GM19452 (cell line): ENCODE measurements around the gene OPN4.
A peak's percentile ranks its signal among the peaks of the same experiment; 100 is the strongest.

Experiments used
- ATAC-seq: cut with Tn5 transposase; IDR thresholded peaks from one replicate; pipeline ENCODE4 v1.9.1; 2021; ENCODE audit not compliant: unreplicated experiment

The OPN4 gene

DNA sequence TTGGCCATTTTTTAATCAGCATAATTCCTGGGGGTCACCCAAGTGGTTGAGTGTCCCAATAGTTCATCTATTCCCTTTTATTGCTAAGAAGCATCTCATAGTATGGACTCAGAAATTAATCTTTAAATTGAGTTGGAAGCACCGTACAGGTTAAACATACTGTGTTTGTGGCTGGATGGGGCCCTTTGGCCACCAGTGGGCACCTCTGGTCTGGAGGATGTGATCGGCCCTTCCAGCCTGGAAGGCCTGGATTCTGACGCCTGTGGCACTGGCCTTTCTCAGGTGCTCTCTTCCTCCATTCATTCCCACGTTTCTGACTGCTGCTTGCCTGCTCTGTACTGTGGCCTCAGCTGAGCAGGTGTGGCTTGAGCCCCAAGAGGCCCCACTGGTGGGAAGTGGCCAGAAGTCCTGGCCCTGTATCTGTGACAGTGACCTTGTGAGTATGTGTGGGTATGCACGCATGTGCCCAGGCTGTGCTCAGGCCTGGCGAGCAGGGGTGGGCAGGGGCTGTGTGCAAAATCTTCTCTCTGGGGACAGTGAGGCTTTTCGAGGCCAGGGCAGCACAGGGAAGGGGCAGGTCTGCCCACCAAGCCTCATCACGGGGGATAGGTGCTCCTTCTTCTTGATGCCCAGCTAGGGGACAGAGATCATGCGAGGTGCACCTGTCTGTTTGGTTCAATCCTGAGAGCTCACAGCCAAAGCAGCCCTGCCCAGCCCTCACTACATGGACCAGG, 44.0 kb downstream of the OPN4 start:
- ATAC-seq: no peak

DNA sequence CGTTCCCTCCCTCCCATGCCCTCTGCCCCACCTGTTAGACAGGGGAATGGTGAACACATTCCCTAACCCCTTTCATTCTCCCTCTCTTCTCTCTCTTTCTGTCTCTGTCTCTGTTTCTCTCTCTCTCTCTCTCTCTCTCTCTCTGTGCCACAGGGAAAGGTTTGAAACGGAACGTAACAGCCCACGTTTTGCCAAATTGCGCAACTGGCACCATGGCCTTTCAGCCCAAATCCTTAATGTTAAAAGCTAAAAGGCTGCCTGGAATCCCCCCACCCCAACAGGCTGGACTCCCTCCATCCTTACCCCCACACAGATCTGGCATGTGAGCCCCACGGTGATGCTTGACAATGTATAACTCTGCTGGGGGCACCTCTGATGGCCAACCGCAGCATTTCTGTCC, 44.8 kb downstream of the OPN4 start:
- ATAC-seq: no peak

DNA sequence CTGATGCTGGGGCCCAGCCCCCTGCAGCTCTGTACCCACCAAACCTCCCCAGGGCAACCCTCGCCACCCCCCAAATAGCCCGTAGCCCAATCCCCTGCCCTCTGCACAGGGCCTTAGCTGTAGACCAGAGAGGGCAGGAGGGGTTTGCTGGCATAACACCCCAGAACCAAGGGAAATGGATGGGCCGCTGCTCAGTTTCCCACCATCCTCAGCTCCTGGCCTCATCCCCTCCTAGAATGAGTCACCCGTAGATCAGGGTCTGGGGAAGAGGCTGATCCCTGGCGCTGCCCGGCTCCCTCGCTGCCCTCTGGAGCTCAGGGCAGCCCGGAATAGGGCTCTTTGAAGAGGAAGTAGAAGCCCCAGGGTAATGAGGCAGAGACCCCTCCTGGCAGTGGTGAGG, 45.2 kb downstream of the OPN4 start:
- no peak for ATAC-seq

DNA sequence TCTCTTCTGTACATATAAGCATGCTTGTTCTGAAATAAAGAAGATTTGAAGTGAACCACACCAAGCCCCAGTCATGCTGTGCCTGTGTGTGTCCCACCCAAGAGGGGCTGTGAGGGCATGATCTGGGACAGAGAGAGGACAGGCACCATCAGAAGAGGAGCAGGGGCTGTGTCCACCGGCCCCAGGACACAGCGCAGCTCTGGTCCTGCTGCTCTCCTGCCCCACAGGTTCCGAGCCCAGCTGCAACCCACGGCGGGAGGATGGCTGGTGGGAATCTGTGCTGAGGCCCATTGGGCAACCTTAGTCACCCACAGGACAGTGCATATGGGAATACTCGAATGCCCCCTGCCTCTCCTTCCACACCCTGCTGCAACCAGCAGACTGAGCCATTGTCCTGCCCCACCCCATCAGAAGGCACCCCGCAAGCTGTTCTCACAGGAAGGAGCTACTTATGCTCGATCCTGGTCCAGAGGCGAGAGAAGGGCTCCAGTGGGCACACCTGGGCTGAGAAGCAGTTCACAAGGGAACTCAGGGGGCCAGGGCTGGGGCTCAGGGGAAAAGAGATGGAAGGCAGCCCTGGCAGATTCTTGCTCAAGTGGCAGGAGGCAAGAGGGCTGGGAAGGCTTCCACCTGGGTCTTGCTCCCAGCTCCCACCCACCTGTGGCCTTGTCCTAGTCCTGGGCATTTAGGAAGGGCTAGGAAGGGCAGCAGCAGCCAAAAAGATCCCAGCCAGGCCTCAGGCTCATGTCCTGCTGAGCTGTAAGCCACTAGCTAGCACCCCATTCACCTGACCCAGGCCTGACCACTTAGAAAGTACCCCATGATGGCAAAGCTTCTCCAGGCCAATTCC, 45.9 kb downstream of the OPN4 start:
- ATAC-seq: no peak

DNA sequence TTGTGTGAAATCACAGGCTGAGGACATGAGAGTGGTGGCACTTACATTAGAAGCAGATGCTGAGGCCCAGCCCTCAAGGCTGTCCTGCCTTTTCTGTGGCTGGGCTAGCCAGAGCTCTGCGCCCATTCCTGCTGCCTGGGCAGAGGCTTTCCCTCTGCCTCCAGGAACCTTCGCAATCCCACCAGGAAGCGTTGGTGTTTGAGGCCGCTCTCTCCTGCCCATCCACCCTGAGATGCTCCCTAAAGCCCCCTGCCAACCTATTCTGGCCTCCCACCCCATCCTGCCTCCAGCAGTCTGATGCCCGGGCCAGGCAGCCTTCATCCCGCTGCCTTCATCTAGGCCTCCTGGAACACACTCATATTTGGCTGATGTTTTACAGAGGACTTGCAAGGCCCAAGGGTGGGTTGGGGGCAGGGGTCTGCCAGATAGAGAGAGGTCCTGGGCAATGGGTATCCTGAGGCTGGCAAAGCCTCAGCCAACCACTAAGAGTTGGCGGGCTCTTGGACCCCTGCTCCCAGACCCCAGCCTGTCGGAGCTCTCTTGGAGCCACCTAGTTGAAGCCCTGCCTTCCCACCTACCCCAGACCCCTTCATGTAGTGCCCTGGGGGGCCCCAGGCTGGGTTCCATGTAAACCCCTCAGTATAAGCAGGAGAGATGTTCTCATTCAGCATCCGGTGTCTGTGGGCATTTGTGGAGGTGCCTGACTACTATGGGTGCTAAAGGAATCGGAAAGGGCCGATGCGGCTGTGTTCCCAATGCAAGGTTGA, 46.7 kb downstream of the OPN4 start:
- no peak for ATAC-seq

DNA sequence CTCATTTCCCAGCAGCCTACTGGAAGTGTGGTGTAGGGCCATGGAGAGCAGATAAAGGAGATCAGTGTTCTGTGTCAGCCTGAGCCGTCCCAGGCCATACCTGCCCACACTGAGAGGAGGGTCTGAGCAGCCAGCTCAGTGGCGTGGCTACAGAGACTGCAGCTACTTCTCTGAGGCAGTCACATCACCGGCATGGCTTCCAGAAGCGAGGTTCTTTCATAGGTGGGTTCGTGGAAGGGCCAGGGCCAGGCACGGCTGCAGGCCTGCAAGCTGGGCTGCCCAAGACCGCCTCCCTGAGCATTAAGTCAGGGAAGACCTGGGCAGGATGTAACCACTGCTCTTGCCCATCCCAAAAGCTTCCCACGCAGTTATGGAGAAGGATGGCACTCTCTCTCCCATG, 48.8 kb downstream of the OPN4 start:
- ATAC-seq: no peak

DNA sequence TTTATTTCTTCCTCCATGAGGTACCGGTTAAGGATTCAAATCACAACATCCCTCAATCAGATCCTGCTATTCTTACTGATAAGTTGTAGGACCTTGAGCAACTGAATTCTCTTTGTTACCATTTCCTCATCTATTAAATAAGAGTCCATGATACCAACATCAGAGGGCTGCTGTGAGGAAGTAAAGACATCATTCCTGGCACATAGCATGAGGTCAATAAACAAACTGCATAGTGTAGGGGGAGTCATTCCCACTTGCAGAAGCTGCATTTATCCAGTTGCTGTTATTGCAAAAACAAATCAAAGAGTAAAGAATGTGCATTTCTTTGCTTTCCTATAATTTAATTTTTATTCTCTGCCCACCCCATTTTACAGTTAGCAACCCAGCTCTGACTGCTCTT, 50.8 kb downstream of the OPN4 start:
- ATAC-seq: no peak

DNA sequence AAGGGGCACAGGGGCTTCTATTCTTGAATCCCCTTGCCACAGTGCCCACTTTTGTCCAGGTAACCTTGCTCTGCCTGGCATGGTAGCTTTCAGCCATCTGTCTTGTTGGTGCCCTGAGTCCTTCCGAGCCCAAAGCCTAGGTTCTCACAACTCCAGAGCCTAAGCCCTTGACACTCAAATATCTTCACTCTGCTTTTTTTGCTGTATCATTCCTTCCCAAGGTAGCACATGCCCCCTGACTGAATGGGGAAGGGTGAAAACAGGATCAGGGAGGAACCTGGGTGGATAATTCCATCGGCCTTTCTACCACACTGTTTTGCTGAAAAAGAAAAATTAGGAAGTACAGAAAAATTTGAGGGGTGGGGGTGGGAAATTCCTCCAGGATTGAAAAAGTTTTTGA, 51.6 kb downstream of the OPN4 start:
- no peak for ATAC-seq

DNA sequence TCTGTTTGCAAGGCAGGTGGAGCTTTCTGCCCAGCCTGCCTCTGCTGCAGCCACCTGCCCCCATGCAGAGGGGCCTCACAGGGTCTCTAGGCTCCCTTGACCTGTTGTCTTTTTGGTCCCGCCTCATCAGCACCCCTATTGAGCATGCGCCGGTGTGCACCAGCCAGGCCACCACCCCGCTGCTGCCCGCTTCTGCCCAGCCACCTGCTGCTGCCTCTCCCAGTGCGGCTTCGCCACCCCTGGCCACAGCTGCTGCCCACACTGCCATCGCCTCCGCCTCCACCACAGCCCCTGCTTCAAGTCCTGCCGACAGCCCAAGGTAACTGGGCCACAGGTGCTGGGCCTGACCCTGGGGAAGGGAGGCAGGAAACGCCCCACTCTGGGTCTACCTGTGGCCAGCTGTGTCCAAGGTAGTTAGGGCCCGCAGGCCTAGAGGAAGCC, 52.1 kb downstream of the OPN4 start:
- no peak for ATAC-seq

DNA sequence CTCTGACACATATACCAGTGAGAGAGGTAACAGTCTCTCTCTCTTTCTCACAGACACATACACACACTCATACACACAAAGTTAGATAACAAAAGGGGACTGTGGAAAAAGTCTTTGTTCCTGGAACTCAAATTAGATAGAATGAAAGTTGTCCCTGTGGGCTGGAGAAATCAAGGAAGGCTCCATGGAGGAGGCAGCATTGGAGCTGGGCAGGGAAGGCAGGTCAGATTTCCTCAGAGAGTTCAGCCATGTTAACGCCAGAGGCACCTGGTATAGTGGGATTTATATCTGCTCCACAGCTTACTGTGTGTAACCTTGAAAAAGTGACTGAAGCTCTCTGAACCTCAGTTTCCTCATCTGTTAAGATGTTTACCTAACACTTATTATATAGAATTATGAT, 52.6 kb downstream of the OPN4 start:
- no peak for ATAC-seq

DNA sequence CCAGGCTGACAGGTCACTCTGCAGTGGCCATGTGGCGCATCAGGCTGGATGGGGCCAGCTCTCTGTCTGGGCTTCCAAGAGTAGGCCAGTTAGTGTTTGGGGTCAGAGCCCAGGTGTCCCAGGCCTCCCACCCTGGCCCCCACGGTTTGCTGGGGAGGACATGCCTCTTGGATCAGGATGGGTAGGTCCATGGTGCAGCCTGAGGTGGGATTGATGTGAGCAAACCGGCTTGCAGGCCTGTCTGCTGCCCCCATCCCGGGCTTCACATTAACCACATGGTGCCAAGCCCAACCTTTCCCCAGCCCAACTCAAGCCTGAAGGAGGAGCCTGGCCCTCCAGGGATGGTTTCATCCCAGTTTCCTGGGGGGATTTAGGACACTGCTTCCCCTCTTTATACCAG, 53.2 kb downstream of the OPN4 start:
- no peak for ATAC-seq

DNA sequence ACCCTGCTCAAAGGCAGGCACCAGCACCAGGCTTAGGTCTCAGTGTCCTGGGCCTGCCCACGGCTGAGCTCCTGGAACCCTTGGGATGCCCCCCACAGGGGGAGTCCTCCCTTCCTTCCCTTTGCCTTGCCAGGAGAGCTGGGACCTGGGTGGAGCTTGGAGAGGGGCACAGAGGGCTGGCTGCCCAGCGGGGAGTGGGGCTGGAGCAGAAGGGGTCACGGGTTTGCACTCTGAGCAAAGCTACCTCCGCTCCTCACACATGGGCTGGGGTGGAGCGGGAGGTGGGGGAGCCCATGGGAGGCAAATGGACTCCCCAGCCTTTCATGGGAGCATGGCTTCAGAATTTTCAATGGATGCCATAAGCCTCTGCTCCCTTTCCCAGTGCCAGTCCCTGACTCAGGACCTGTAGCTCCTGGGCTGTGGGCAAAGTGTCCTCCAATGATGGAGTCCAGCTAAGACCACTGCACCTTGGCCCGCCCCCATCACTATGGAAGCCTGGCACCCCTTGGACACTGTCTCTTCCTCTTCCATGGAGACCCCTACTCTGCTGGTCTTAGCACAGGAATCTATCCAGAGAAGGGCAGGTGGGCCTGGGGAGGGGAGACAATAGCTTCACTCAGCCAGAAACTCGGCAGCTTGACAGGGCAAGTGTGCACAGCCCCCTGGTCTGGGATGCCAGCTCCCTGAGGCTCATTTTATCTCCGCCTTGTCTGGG, 53.9 kb downstream of the OPN4 start:
- ATAC-seq: no peak

DNA sequence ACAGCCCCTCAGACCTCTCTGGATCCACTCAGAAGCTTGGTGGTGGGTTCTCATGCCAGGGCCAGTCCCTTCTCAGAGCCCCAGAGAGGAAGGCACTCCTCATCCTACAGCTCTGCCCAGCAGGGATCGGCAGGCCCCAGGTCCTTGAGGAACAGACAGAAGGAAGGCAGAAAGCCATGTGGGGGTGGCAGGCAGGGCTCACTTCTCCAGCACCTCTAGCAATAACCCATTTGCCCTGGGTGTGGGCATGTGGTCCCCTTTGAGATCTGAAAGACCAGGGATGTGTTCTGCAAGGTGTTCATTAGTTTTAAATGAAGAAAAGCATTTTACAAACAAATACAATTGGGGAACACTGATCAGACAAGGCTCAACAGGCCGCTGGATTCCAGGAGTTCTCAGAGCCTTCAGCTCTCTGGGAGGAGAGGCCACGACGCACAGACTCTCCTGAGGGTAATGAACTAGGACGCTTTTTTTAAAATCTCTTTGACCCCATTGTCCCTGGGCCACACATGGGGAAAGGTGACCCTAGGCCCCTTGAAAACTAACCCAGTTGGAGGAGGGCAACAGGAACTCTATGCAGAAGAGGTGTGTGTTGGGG, 54.5 kb downstream of the OPN4 start:
- no peak for ATAC-seq

DNA sequence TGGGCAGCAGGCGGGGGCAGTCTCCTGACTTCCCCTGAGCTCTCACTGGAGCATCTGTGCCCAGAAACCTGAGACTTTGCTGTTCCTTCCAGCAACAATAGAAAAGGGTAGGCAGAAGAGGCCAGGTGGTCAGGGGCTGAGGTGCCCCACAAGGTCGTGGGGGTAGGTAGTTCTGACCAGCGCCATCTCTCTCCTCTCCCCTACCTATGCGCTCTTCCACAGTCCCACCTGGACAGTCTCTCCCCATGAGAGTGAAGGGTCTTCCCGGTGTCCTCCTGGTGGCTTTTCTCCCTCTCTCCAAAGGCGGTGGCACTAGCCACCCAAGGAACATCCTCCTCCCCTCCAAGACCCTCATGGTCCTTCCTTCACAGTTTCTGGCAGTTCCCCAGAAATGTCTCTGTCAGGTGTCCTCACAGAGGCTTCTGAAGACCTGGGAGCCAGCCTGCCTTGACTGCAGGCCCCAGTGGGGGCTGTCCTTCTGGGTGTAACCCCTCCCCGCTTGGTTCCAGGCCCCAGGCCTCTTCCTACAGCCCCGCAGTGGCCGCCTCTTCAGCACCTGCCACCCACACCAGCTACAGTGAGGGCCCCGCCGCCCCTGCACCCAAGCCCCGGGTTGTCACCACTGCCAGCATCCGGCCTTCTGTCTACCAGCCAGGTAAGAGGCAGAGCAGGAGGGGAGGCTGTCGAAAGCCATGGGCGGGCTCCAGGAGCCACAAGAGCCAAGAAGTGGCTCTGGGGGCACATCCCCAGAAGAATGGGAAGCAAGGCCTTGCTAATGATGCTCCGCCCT, 55.2 kb downstream of the OPN4 start:
- no peak for ATAC-seq

DNA sequence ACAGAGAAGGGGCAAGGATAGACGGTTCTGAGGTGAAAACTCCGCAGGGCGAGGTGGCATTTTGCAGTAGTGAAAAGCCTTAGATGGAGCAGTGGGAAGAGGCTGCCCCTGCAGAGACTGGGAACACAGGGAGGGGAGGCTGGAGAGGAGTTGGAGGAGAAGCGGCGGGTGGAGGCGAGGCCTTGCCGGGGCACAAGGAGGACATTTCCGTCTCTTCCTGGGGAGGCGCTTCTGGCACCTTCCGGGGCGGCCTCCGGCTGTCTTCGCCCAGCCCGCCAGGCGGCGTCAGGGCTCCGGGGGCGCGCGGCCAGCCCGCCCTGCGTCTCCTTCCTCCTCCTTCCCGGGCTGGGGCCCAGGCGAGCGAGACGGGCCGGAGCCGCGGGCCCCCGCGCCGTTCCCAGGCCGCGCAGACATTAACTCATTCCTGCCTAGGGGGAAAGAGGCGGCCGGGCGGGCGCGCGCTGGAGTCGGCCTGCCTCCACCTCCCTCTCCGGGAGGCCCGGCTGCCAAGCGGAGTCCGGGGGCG, 56.7 kb downstream of the OPN4 start:
- peak; percentile 87 for ATAC-seq

DNA sequence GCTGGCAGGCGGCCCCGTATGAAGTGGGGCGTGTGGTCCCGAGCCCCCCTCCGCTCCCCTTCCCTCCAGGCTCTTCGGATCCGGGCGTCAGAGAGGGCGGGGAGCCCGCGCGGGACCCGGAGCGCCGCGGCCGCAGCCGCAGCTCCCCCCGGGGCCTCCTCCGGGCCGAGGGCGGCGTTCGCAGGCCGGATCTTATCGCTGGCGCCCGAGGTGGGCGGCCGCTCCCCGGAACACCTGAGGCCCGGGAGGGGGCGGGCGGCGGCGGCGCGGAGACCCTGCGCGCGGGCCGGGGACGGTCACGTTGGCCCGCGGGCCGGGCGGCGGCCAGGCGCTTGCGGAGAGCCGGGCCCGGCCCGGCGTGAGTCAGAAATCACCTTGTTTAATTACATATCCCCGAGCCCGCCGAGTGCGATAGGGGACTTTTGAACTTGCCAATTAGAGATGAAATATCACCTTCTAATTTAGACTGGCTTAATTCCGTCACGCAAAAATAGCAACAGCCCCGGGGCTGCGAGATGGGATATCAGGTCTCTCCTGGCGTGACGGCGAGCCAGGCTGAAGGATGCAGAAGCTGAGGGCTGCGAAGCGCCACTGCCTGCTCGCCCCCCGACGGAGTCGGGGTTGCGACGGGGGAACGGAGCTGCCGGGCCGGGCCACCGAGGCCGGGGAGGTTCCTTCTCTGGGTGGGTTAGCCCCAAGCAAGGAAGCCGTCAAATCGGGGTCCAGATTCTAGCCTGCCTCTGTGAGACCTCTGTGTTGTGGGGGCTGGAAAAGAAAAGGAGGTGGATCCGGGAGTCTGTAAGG, 57.4 kb downstream of the OPN4 start:
- peak; percentile 51 for ATAC-seq

DNA sequence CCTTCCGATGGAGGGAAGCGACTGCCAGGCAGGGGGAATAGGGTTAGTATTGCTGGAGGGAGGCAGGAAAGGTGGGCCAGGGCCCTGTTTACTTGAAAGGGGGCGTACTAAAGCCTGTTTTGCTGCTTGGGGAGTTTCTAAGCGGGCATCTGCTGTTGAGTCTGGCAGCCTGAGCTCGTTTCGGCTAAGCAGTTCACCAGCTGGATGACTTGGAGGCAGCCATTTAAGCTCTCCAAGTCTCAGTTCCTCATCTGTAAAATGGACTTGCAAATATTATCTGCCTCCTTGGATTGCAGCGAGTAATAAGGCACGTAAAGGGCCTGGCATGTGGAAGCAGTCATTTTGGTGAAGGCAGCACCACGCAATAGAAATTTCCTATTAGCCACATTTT, 58.0 kb downstream of the OPN4 start:
- peak; percentile 24 for ATAC-seq

DNA sequence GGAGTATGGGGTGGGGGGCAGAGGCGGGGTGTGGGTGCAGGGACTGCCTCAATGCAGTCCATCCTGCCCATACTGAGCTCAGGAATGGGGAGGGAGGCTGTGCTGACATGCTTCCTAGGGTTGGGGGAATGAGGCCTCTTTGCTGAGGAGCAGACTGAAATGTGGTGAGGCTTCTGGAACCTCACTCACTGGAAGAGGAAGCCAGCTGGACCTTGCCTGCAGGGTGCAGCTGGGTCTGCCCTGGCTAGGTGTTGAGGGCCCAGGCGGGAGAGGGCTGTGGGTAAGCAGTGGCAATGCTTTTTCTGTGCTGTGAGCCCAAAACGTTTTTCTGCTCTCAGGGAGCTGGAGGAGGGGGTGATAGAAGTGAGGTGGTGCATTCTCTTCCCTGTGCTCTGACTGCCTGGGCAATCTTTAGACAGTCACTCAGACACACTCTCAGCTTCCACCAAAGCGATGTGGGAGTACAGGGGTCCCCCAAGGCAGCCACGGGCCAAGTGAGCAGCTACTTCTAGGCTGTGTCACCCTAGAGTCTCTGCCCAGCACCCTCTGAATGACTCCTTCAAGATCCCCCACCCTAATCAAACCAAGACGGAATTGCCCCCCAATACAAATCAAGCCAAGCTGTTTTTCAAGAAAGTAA, 60.9 kb downstream of the OPN4 start:
- no peak for ATAC-seq
